Activated CD4-positive, CD25-positive, alpha-beta regulatory T cell treated with anti-CD3 and anti-CD28 coated beads, Interleukin-2, amount 50 U/mL, for 16 hours (primary cell): ENCODE measurements around the gene YIPF7.

ENCODE experiments used
- DNase-seq: peaks from one replicate; pipeline ENCODE4 v3.0.0-alpha.2; 2020; ENCODE audit warnings: low read depth, low spot score

The YIPF7 gene

DNA sequence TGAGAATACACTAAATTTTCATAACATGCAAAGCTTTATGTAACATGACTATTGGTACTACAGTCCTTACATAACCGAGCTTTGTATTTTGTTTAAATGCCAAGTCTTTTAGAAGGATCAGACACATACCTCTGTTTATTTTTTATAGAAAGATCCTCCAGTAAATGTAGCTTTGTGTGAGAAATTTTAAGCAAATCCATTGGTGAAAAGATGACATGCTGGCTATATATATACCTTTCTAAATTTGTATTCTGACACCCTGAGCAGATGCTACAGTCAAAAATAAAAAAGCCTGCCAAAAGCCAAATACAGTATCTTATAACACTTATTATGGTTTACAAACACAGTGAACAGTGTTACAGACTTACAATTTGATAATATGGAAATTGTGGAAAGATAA is at the start of gene YIPF7:
YIPF7 (minus strand) TSS at position 201 of the 400 bp plus-strand sequence. CDS start 1,525 bp downstream, outside the sequence.
- DNase-seq: no peak

GRCh38 chr4:44701037-44701436 is 49.6 kb upstream of the YIPF7 start:
- DNase-seq: no peak

DNA sequence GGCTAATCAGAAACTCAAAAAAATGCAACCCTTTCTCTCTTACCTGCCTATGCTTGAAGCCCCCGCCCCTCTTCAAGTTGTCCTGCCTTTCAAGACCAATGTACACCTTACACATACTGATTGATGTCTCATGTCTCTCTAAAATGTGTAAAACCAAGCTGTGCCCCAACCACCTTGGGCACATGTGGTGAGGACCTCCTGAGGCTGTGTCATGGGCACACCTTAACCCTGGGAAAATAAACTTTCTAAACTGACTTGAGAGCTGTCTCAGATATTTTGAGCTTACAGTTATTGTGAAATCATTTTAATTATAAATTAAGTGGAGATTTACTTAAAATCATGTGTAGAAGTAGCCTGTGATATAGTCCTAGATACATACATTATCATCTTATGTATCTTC is 49.0 kb upstream of the YIPF7 start:
- DNase-seq: no peak

- no peak for DNase-seq
Observed at GRCh38 chr4:44684648-44685047, 33.2 kb upstream of the YIPF7 start.

DNA sequence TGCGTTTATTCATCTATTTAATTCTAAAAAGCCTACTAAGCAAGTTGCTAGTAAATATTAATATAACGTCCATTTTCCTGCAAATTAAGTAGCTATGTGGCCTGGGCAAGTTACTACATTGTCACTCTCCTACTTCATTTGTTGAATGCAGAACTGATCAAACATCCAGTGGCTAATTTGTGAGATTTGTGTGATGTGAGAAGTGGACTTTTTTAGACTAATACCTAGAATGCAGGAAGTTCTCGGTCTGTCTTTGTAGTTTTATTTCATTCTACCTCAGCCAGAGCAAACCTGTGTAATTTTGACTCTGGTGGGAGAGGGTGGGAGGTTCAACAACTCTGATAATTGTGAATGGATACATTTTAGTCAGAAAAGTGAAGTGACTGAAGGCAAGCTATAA is 27.6 kb upstream of the YIPF7 start:
- no peak for DNase-seq

- peak; percentile 78 for DNase-seq
Observed at GRCh38 chr4:44678094-44679041, 26.9 kb upstream of the YIPF7 start, which contains the start of gene GUF1. Gene GUF1 (plus strand): TSS chr4:44678420. CDS start chr4:44678623, 203 bp downstream.

GRCh38 chr4:44675366-44675765 is 23.9 kb upstream of the YIPF7 start:
- DNase-seq: no peak

DNA sequence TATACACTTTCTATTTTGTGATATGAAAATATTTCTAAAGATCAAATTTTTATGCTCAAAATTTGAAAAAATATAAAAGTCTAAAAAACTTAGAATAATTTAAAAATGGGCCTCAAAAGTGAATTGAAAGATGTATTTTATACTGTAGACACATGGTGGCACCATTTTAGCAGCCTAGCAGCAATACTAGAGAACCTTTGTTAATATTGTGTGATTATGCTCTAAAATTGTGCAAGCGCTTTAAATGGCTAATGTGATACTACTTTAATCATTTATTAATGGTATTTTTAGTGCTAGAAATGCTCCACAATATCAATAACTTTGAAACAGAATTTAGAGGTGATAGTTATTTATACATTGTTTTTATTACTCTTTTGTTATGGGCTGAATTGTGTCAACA is 23.0 kb upstream of the YIPF7 start:
- DNase-seq: no peak

- no peak for DNase-seq
Observed at GRCh38 chr4:44671636-44672035, 20.2 kb upstream of the YIPF7 start.

- no peak for DNase-seq
Observed at GRCh38 chr4:44670506-44671199, 19.2 kb upstream of the YIPF7 start.

GRCh38 chr4:44668526-44668925 is 17.1 kb upstream of the YIPF7 start:
- no peak for DNase-seq

DNA sequence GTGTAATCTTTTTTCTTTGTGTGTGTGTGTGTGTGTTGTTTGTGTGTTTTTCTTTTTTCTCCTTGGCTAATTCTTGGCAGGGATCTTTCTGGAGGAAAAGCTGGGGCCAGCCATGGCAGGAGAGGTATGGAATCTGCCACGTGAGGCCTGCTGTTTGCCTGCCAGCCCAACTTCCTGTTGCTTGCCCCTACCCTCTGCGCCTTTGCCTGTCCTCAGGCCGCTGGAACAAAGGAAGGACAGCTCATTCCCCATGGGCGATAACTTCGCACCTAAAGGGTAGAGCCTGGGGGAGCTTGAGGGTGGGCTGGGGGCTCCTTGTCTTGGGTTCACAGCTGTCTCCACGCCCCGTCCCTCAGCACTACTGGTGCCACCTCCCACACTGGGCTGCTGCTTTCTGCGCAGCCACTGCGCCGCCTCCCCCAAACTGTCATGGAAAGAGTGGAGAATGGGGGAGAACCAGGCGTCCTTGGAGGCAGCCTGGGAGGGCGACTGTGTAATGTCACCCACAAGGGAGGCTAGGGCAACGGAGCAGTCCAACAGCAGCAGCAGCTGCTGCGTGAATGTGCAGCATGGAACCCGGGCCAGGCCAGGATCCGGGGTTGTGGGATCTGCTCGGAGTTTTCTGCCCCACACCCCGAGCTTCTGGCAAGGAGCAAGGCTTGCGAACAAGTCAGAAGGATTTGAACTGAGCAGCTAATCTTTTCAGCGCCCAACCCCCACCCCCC is 12.3 kb upstream of the YIPF7 start:
- DNase-seq: no peak

DNA sequence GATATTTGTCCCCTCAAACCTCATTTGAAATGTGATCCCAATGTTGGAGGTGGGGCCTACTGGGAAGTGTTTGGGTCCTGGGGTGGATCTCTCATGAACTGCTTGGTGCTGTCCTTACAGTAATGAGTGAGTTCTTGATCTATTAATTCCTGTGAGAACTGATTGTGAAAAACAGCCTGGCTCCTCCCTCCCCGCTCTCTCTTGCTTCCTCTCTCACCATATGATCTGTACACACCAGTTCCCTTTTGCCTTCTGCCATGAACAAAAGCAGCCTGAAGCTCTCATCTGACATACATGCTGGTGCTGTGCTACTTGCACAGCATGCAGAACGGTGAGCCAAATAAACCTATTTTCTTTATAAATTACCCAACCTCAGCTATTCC is 11.2 kb upstream of the YIPF7 start:
- no peak for DNase-seq

DNA sequence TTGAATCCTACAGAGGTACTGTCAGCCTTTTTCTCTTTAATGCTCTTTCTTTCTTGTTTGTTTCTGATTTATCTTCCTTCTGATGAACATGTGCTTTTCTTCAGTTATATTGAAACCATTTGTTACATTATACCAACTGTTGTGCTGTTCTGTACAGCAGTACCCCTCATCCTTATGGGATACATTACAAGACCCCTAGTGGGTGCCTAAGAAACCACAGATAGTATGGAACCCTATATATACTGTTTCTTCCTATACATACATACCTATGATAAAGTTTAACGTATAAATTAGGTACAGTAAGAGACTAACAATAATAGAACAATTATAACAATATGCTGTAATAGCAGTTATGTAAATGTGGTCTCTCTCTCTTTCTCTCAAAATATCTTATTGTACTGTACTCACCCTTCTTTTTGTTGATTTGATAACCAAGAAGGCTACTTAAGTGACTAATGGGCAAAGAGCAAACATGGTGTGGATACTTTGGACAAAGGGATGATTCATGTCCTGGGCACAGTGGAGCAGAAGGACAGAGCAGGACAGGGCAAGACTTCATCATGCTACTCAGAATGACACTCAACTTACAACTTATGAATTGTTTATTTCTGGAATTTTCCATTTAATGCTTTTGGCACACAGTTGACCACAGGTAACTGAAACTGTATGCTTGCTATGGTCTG is 10.7 kb upstream of the YIPF7 start:
- no peak for DNase-seq

DNA sequence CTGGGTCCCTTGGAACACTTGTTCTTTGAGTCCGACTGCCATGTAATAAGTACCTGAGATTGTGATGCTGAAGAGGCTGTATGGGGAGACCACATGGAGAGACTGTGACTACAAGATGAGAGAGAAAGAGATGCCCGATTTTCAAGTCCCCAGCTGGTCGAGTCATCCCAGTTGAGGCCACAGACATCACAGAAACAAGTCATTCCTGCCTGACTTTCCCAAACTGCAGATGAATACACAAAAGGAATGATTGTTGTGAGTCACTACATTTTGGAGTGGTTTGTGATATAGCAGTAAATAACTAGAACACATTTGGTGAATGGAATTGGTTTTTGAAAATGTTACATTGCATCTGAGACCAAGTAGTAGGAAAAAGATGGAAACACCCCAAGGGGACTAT is 9.0 kb upstream of the YIPF7 start:
- no peak for DNase-seq

DNA sequence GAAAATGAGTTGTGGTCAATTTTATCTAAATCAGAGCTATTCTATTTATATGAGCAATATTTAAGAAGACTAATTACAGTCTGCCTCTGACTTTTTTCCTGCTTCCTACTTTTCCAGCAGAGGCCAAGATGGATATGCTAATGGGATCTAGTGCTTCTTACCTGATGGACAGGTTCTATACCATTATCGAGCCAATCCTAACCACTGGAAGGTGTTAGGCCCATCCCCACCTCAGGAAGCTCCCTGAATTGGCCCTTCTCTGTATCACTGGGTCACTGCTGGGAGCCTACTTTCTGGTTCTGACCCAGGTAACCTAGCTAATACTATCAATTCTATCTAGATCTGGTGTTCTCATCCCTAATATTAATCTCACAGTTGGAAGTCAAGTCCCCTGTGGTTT is 577 bp upstream of the YIPF7 start:
- no peak for DNase-seq

DNA sequence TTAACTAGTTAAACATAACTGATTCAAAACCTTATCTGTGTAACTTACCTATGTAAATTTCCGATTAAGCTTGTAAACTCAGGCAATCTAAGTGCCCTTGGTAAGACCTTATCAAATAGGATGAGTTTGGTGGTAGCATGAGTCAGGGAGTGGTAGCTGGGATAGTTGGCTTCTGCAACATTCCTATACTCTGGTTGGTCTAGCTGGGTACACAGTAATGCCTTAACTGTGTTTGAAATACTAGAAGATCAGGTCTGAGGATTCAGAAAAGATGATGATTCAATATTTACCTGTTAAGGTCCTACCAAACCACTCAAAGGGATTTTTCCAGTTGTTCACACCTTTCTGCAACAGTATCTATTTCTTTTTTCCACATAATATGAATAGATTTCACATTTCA is 5.3 kb downstream of the YIPF7 start:
- DNase-seq: no peak

- DNase-seq: no peak
Observed at GRCh38 chr4:44638091-44638490, 13.3 kb downstream of the YIPF7 start.

DNA sequence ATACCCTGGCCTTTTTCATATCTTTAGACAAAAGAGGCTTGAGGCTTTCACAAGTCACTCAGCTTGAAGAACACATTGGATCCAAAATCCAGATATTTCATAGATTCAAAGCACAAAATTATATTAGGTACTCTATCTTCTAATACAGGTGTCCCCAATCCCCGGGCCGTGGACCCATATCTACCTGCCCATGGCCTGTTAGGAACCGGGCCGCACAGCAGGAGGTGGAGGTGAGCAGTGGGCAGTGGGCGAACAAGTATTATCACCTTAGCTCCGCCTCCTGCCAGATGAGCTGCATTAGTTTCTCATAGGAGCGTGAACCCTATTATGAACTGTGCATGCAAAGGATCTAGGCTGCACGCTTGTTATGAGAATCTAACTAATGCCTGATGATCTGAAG is 18.7 kb downstream of the YIPF7 start:
- DNase-seq: no peak

DNA sequence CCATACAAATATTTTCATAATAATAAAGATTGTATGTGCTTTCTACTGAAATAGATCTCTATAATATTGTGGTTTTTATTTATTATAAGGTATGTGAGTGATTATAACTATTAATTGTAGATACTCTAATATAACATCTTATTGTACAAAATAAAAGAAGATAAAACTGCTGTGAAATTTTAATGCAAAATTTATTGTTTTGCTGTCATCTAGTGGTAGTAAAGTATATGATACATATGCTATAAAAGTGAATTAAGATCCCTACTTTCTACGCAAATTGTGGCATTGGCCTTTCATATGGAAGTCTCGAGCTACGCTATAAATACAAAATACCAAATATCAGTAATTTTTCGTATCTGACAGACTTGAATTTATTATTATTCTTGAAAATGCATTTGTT is 19.3 kb downstream of the YIPF7 start:
- no peak for DNase-seq

DNA sequence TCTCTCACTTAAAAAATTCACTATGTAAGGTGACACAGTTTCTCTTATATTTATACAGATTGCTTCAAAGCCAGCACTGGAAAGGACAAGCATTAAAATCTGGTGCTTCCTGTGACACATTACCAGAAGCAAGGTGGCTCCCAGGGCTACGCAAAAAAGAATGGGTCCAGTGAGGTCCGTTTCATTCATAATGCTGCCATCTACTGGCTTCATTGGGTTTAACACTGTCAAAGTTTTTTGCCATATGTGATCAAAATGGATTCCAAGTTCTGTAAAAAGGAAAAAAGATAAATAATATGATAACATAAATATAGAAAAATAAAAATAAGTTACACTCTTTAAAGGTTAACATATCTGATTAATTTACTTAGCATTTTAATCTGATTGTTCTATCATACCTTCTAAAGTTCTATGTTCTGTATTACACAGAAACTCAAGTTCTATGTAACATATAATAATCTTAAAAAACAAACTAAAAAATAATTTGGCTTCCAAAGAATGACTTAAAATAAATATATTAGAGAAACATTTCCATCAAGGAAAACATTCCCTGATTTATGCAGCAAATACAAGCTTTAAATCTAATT is 22.1 kb downstream of the YIPF7 start:
- peak; percentile 4 for DNase-seq
